Hippocampal formation (tissue), 2 donors: ENCODE data around the gene HMG20B.
"Not testable (repeated sequence)": the region's sequence is repeated elsewhere in the genome, so short reads cannot be mapped to it uniquely, and the experiment has no call there.

Experiments used
- DNase-seq, 2 donors: peaks; one replicate each; lab custom pipeline; 2025; lab: John Stamatoyannopoulos, UW

Gene HMG20B

GRCh38 chr19:3556423-3556977, 16.2 kb upstream of the HMG20B start:
- no peak for DNase-seq

- DNase-seq, result no peak
Observed at GRCh38 chr19:3556978-3557460, 15.7 kb upstream of the HMG20B start.

- DNase-seq, result peak; percentile 84 to 90
Observed at GRCh38 chr19:3557461-3558248, 15.1 kb upstream of the HMG20B start, which contains the start of gene MFSD12. MFSD12 (minus strand) TSS chr19:3557586; CDS start chr19:3557403, 183 bp downstream.

GRCh38 chr19:3563709-3564524, 8.8 kb upstream of the HMG20B start:
- DNase-seq, result no peak

- no peak for DNase-seq
Observed at GRCh38 chr19:3565139-3565538, 7.6 kb upstream of the HMG20B start.

GRCh38 chr19:3570042-3570441, 2.7 kb upstream of the HMG20B start:
- not testable (repeated sequence) for DNase-seq

- DNase-seq, result peak; percentile 66 to 74
Observed at GRCh38 chr19:3570606-3571011, 2.1 kb upstream of the HMG20B start.

GRCh38 chr19:3572132-3572854, 451 bp upstream of the HMG20B start:
- peak; percentile 99 to 100 for DNase-seq

GRCh38 chr19:3573162-3573857, 566 bp downstream of the HMG20B start:
- DNase-seq, result no peak

- peak; percentile 29 to 56 for DNase-seq
Observed at GRCh38 chr19:3573858-3574637, 1.3 kb downstream of the HMG20B start.

- no peak for DNase-seq
Observed at GRCh38 chr19:3575260-3575741, 2.6 kb downstream of the HMG20B start.

GRCh38 chr19:3575949-3576673, 3.4 kb downstream of the HMG20B start:
- DNase-seq, result no peak

GRCh38 chr19:3576696-3577443, 4.1 kb downstream of the HMG20B start:
- DNase-seq, result peak; percentile 23 to 33

GRCh38 chr19:3577723-3578344, 5.1 kb downstream of the HMG20B start:
- no peak for DNase-seq

- no peak for DNase-seq
Observed at GRCh38 chr19:3578390-3578789, 5.6 kb downstream of the HMG20B start.

- DNase-seq, result no peak
Observed at GRCh38 chr19:3580156-3580934, 7.6 kb downstream of the HMG20B start.

- not testable (repeated sequence) for DNase-seq
Observed at GRCh38 chr19:3581792-3582191, 9.0 kb downstream of the HMG20B start.
